Hematopoietic multipotent progenitor cell treated with erythropoietin and hydrocortisone succinate and interleukin-3 and kit ligand, for 8 days (in vitro differentiated cells): ENCODE data around the gene ARHGAP15.
"Not testable (repeated sequence)": the region's sequence is repeated elsewhere in the genome, so short reads cannot be mapped to it uniquely, and the experiment has no call there.

Source experiments
- DNase-seq: peaks from one replicate; pipeline ENCODE4 v3.0.0-alpha.2; 2015

Gene ARHGAP15

DNA sequence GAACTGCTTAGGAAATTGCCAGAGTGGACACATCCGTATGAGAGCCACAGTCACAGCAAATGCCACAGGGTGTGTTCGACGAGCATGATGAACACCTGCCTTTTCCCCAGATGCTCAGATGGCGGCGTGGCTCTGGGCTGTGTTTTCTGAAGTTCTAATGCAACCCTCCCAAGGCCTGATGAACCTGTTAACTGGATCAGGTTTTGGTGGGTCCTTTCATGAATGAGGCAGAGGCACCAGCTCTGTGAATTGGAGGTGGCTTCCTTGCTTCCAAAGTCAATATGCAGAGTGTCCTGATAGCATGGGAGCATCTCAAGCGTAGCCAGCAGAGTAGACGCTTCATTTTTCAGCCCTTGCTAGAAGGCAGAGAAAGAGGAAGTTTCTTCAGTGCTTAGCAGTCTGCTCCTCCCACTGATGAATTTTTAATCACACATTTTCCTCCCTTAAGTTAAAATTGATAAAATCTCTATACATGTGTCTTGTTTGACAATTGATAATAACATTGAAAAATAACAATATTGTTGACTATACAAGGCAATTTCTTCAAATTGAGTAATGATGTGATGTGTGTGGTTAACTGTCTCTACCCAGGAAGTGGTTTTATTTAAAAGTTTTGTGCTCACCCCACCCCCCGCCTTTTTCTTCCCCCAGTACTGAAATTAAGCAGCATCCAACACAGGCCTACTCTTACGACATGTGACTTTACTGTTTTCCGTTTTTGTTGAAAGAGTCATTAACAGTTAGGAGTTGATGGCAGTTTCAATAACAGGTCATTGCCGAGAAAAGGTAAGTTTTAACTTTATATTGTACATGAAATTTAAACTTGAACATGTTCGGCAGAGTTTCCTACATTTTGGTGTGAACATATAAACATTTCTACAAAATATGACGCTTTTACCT lies at the start of gene ARHGAP15:
Gene ARHGAP15, plus strand, starts transcription at position 739 of the 900 bp plus-strand sequence.
- DNase-seq = peak; percentile 91

GRCh38 chr2:143081616-143082015 lies 47.6 kb upstream of the ARHGAP15 start:
- no peak for DNase-seq

- no peak for DNase-seq
Measured at GRCh38 chr2:143083636-143084035, 45.6 kb upstream of the ARHGAP15 start.

GRCh38 chr2:143084462-143084861 lies 44.8 kb upstream of the ARHGAP15 start:
- no peak for DNase-seq

DNA sequence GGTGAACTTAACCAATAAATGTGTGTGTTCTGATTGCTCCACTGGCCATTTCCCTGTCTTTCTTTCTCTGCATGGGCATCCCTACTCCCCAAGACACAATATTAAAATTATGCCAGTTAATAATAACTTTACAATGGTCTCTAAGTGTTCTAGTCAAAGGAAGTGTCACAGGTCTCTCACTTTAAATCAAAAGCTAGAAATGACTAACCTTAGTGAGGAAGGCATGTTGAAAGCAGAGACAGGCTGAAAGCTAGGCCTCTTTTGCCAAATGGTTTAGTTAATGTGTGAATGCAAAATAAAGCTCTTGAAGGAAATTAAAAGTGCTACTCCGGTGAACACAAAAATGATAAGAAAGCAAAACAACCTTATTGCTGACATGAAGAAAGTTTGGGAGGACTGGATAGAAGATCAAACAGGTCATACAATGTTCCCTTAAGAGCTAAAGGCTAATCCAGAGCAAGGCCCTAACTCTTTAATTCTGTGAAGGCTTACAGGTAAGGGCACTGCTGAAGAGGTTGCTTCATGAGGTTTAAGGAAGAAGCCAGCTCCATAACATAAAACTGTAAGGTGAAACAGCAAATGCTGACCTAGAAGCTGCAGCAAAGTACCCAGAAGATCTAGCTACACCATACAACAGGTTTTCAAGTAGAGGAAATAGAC lies 44.0 kb upstream of the ARHGAP15 start:
- DNase-seq = no peak

GRCh38 chr2:143087033-143087432 lies 42.2 kb upstream of the ARHGAP15 start:
- DNase-seq = no peak

- no peak for DNase-seq
Measured at GRCh38 chr2:143088388-143088787, 40.8 kb upstream of the ARHGAP15 start.

- DNase-seq = not testable (repeated sequence)
Measured at GRCh38 chr2:143089520-143089919, 39.7 kb upstream of the ARHGAP15 start.

GRCh38 chr2:143110758-143111428 lies 18.3 kb upstream of the ARHGAP15 start:
- DNase-seq = peak; percentile 87

- no peak for DNase-seq
Measured at GRCh38 chr2:143117225-143117624, 12.0 kb upstream of the ARHGAP15 start.

DNA sequence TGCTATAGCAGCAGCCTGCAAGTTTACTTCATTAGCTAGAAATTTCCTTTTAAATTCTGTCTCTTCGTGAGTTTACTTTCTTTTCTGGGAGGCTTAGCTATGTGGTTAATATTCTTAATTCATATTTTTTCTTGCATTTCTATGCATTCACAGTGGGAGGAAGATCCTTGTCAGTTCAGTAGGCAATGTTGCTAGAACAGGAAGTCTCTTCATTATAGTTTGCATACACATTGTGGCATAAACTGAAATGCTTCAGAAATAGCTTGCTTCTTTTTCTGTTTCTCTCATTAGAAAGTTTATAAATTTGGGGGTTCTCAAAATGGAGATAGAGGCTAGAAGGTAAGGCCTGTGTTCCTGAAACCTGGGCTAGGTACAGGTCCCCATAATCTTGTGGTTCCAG lies 8.1 kb upstream of the ARHGAP15 start:
- DNase-seq = no peak

DNA sequence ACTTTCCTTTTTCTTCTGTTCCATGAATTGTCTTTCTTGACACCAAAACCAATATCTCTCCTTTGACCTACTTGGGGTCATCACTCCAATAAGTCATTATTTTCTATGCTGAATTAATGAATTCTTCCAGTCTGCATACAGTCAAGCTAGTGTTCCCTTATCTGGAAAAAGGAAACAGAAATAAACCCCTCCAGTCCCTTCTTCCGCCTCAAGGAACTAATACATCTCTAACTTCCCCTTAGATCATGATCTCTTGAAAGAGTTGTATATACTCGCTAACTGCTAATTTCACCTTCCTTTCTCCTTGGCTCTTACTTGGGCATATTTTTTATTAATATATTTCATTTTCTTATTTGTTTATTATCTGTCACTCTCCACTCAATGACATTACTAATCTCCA lies 7.3 kb upstream of the ARHGAP15 start:
- DNase-seq = no peak

DNA sequence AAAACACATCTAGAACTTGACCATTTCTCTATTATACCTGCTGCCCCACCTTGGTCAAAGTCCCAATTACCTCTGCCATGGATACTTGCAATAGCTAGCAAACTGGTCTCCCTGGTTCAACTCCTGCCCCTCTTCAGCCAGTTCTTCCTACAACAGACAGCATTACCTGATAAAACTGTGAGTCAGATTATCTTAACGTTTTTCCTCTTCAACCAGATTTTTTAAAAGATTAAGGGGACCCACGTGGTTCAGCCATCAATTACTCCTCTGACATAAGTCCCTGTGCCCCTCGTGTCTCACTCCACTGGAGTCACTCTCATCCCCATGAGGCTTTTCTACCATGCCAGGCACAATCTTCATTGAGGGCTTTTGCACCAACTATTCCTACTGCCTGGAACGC lies 5.3 kb upstream of the ARHGAP15 start:
- DNase-seq = no peak

DNA sequence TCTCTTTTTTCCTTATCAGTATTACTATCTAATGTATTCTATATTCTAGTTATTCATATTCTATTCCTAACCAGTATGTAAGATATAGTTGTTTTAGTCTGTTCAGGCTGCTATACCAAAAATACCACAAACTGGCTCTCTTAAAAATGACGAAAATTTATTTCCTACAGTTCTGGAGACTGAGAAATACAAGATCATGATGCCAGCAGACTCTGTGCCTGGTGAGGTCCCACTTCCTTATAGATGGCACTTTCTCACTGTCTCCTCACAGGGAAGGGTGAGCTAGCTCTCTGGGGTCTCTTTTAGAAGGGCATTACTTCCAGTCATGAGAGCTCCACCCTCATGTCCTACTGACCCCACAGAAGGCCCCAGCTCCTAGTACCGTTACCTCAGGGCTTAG lies 4.8 kb upstream of the ARHGAP15 start:
- DNase-seq = no peak

- no peak for DNase-seq
Measured at GRCh38 chr2:143125717-143126116, 3.5 kb upstream of the ARHGAP15 start.

DNA sequence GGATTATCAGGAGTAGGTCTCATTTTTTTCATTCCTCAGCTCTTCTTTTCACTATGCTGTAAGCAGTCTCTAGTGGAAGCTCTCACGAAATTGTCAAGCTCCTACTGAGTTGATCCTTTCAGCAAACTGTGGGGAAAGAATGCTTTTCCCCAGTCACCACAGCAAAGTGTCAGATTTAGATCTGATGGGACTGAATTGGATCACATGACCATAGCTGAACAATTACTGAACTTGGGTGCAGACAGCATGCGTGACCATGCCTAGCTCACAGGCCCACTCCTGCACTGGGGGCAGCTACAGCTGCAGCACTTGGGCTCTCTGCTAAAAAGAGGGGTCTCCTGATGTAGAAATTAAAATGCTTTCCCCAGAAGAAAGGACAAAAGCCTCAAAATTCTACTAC lies 3.1 kb downstream of the ARHGAP15 start:
- DNase-seq = peak; percentile 71

DNA sequence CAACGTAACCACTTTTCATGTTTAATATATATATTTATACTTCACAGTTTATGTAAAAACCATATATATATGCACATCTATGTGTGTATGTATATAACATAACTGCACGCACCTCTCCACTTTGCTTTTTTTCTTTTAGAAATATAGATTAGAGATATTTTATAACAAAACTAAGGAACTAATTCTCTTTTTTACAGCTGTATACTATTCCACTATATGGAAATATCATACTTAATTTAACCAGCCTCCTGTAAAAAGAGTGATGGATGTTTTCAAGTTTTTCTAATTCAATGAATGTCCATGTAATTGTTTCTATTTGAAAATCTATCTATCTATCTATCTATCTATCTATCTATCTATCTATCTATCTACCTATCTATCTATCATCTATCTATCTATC lies 4.6 kb downstream of the ARHGAP15 start:
- no peak for DNase-seq

DNA sequence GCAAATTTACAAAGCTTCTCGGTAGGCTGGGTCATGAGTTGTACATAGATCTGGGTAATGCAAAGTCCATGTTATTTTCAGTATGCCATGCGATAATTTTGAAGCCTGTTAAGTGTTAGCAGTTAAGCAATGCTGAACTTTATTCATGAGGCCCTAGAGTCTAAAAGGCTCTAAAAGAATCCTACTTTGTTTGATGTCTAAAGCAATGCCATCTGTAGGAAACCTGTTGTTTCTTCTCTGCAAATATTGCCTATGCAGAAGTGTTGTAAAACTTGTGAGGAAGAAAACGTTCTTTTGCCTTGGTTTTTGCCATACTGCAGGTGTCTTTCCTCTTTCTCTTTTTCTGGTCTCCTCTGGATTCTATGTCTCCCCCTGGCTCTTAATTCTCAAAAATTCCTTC lies 9.1 kb downstream of the ARHGAP15 start:
- DNase-seq = no peak

DNA sequence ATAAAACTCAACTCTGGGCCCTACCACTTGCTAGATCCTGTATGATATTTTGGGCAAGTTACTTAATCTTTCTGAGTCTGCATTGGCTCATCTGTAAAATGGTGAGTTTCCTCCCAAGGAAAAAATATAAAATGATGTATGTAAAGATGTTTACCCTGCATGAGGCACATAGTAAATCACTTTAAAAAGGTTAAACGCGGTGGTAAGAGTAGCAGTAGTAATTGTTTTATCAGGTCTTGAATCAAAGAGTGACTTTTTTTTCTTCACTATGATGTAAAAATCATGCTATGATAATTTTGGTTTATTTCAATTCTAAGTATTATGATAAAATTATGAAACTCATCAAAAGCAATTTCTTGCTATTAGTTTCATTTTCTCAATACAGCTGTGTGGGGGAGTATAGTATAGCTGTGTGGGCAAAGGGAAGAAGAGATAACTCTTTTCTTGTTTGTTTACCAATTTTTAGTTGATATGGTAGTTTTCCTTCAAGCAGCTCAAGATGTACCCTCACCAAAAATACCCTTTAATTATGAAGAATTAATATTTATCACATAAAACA lies 10.7 kb downstream of the ARHGAP15 start:
- peak; percentile 54 for DNase-seq

DNA sequence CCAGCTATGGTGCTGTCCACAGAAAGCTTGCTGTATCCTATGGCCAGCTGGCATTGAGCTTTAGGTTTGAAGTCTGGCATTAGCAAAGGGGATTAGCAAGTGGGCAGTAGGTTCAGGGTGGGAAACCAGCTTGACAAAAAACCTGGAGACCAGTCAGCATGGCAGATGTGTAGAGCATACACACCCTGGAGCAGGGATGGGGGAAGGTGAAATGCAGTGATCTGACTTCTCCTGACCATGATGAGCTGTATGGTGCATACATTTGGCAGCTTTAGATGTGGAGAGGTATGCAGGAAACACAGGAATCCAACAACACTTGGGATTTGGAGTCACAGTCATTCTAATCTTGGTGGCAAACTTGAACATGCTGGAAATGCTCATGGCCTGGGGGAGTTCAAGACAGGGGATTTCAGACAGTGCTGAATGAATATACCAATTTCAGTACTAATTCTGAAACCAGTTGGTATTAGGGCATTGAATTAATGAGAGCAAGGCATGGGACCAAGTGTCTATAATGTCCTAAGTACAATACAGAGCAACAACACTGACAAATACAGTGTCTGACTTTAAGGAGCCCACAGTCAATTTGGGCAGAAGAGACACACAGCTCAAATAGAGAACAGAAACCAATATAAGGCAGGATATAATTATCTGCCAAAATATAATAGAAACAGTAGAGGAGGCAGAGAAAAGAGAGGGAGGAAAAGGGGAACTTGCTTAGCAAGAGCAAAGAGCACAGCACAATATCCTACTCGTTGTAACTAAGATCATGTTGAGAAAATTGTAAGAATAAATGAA lies 11.8 kb downstream of the ARHGAP15 start:
- DNase-seq = no peak

- no peak for DNase-seq
Measured at GRCh38 chr2:143142598-143142997, 13.4 kb downstream of the ARHGAP15 start.

DNA sequence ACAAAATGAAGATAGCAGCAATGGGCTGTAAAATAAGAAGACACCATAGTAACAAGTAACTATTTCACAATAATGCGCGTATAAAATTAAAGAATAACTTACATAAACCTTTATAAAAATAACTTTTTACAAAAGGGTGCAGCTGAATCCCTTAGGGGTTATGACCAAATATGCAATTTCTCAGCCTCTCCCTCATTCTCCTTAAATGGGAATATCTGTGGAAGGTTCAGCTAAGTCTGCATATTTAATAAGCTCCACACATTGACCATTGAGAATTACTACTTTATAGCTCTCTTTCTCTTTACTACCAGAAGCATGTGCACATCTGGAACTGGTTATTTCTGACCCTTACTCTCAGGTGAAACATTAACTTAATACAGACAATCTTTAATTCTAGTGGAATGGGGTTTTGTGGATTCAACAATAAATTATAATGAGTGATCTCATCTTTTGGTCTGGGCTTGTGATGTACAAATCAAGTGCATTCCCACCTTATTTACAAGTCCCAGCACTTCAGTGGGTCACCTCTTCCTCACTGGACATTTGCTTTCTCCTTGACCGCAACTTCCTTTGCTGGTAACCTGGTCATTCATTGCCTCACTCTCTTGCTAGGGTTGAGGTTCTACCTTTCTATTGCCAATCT lies 15.7 kb downstream of the ARHGAP15 start:
- DNase-seq = no peak
